Measurements from ENCODE around the gene ULBP3.

DNA sequence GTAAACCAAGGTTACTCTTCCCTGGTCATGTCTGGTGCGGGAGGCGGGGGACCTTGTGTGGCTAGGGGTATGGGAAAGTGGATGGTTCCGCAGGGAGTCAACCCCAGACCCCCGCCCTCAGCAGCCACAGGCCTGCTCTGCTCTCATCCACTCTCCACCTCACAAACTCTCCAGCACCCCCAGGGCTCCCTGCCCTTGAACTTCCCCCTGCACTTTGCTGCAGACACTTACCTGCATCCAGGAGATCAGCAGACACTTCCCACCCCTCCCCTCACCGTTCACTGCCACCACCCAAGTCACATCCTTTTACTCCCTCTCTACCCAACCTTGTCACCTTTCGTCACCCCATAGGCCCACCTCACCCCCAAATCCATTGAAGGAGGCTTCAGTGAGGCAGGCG lies 39.6 kb downstream of the ULBP3 start:
- TF ChIP-seq RFX5 (IDR thresholded peaks at IDR 0.05; ENCODE audit: low read length), result no peak
- TF ChIP-seq, protein P1, sequence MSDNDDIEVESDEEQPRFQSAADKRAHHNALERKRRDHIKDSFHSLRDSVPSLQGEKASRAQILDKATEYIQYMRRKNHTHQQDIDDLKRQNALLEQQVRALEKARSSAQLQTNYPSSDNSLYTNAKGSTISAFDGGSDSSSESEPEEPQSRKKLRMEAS (IDR thresholded peaks at IDR 0.05; ENCODE audit: low read depth), result no peak
- TF ChIP-seq, protein P2, sequence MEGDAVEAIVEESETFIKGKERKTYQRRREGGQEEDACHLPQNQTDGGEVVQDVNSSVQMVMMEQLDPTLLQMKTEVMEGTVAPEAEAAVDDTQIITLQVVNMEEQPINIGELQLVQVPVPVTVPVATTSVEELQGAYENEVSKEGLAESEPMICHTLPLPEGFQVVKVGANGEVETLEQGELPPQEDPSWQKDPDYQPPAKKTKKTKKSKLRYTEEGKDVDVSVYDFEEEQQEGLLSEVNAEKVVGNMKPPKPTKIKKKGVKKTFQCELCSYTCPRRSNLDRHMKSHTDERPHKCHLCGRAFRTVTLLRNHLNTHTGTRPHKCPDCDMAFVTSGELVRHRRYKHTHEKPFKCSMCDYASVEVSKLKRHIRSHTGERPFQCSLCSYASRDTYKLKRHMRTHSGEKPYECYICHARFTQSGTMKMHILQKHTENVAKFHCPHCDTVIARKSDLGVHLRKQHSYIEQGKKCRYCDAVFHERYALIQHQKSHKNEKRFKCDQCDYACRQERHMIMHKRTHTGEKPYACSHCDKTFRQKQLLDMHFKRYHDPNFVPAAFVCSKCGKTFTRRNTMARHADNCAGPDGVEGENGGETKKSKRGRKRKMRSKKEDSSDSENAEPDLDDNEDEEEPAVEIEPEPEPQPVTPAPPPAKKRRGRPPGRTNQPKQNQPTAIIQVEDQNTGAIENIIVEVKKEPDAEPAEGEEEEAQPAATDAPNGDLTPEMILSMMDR (IDR thresholded peaks at IDR 0.05), result no peak
- TF ChIP-seq TEAD4 (IDR thresholded peaks at IDR 0.05; ENCODE audit: borderline replicate concordance, insufficient read depth), result no peak
